Kasumi-1 (cell line): ENCODE measurements around the gene CA9.

Experiments used
- DNase-seq, 2 experiments: peaks; one replicate each; lab custom pipeline; 2025; lab: John Stamatoyannopoulos, UW

The CA9 gene

DNA sequence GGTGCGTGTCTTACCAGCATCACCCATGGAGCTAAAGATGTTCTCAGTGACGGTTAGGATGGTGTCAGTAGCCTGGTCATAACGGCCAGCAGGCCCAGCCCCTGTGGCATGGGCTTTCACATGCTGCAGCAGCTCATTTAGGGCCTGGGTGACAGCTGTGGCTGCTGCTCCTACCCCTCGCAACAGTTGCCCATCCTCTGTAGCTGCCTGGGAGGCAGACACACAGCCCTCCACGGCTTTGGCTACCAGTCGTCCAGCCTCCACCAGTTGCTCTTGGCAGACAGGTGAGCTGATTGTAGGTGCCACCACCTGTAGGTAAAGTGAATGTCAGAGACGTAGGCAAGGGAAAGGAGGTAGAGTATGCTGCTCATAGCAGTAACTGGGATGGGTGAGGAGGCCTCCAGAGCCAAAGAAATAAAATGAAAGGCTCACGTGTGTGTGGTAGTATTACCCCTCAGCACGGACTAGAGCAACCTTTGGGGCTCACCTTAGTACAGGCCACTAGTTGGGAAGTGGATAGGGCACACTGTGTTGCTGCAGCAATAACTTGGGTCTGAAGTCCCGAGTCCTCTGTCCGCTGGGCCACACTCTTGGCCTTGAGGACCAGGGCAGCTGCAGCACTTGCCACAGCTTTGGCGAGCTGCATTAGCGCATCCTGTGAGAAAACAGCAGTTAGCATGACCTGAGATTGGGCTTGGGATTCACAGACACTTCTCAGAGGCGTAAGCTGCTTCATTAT is 43.6 kb downstream of the CA9 start:
- no peak for DNase-seq

DNA sequence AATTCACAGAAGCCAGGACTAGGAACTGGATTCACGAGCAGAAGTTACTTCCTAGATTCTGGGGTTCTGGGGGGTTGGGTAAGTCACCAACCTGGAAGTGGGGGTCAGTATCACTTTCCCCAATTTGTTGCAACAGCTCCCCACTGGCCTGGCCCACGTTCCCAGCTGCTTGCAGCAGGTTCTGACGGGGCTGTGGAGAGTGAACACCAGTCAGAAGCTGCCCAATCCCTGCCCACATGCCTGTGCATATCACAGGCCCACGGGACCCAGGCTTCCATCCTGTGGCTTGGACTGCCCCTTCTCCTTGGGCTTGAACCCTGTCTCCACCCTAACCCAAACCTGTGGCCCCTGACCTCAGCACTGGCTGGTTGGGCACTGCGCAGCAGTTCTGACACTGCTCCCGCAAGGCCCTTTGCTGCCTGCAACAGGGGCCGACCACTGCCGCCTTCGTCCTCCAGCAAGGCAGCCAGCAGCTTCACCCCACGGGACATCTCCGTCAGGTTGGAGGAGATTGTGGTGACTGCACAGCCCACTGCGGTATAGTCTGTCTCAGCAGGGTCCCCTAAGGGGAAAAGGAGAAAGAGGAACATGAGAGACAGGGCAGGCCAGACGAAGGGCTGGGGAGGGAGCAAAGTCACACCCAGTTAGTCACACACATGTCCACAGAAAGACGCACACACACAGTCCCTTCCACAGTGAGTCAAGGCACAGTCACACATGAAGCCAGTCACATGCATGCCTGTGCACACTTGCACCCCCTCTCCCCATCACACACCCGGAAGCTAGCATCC is 45.2 kb downstream of the CA9 start:
- DNase-seq = no peak

DNA sequence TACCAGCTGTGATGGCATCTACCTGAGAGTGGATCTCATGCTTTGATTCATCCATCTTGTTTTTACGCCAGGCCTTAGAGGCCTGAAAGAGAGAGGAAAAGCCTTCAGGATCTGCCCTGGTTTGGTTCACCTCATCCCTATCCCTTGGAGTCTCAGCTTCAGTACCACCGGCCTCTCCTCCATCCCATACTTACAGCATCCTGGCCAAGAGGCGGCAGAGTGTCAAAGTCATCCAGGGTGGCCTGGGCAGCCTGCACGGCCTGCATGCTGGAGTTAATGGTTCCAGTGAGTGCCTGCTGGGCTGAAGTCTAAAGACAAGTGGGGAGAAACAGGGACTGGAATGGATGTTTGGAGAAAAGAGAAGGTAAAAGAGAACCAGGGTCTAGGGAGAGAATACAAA is 45.8 kb downstream of the CA9 start:
- no peak for DNase-seq

- DNase-seq = no peak
Measured at GRCh38 chr9:35723426-35723825, 49.7 kb downstream of the CA9 start.

- DNase-seq = no peak
Measured at GRCh38 chr9:35723908-35724307, 50.2 kb downstream of the CA9 start.

- no peak for DNase-seq
Measured at GRCh38 chr9:35725362-35725761, 51.6 kb downstream of the CA9 start.

DNA sequence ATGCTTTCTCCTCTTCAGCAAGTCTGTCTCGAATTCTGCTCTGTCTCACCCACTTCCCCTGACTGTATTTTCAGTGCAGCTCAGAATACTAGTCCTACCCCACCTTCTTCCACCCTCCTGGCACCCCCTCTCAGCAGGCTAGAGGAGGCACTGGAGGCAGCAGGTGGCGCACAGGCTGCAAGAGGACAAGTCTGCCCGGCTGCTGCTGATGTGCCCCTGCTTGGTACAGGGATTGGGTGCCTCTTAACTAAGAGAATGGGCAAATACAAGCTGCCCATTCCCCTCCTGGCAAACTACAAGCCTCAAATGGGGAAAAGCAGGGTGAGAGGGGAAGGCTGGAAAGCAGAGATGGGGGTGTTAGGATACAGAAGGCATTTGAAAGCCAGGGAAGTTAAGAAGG is 53.2 kb downstream of the CA9 start:
- DNase-seq = peak; percentile 48 to 49

DNA sequence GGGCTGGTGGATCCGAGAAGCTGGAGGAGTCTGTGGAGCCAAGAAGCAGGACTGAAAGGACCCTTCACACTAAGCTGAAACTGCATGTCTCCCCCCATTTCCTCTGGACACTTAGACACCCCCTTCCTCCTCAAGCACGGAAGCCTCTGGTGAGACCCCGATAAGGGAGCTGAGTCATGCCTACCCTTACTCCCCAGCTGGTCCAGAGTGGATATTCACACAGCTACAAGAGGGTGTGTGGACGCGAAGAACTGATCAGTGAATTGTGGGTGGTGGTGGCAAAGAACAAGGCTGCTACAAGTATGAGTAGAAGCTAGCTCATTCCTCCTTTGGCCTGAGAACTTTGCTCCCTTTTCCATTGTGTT is 53.9 kb downstream of the CA9 start:
- no peak for DNase-seq

GRCh38 chr9:35728041-35728971 is 54.6 kb downstream of the CA9 start:
- peak; percentile 65 to 68 for DNase-seq

DNA sequence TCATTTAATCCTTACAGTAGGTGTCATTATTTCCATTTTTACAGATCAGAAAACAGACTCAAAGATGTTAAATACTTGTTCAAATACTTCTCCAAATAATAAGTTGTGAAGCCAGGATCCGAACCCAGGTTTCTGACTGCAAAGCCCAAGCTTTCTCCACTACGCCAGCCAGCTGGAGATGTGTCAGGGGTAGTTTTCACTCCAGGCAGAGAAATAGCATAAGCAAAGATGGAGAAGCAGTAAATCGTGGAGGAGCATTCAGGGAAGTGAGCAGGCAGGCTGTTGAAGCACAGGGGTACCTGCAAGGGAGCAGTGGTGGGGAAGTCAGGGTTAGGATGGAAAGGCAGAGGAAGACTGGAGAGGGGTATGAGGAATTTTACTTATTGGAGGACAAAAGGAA is 55.4 kb downstream of the CA9 start:
- DNase-seq = no peak

DNA sequence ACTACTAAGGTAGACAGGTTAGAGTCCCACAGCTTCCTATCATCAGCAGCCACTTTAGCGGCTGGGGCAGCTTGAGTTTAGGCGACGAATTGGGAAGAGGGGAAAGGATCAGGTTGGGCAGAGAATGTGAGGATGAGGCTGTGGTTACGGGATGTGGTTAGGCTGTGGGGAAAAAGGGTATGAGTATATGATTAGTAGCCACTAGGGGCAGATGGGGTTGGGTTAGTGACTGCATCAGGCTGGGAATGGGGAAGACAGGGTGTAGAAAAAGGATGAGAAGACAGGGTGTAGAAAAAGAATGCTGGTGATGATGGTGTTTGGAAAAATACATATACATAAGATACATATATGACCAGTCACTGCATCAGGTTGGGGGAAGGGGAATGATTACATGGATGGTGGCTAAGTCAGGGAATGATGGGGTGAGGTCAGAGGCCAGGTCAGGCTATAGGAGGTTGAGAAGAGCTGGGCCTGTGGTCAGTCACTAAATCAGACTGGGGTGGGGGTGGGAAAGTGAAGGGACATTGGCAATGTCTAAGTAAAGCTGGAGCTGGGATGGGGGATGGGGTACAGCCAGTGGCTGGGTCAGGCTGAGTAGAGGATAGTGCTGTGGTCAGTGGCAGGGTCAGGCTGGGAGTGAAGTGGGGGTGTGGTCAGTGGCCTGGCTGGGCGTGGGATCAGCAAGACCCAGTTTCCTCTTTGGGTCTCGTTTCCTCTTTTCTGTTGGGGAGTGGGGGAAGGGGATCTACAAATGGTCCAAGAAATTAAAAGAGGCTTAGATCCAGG is 56.2 kb downstream of the CA9 start:
- peak; percentile 55 to 84 for DNase-seq

- no peak for DNase-seq
Measured at GRCh38 chr9:35730486-35730854, 56.7 kb downstream of the CA9 start.
